NCI-H128 (cell line): ENCODE data around the gene CSMD2.

ENCODE experiments used
- DNase-seq: peaks from one replicate; lab custom pipeline; 2025; ENCODE audit not compliant: unreplicated experiment; lab: John Stamatoyannopoulos, UW

Gene CSMD2

GRCh38 chr1:33724348-33724747 is 440.7 kb downstream of the CSMD2 start:
- no peak for DNase-seq

DNA sequence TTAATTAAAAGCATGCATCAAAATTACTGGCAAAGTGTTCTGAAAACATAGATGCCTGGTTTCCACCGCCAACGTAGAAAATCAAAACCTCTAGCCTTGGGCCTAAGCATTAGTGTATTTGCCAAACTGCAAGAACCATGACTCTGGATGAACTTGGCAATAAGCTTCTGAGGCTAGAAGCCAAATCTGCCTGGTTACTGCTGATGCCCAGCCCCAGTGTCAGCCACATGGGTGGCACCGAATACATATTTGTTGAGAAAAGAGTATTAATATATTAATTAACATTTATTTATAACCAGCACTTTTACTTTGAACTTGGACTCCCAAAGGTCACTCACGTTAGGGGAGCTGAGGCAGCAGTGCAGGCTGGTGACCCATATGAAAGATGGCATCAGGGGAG is 441.8 kb downstream of the CSMD2 start:
- no peak for DNase-seq

- no peak for DNase-seq
These were observed 443.7 kb downstream of the CSMD2 start for GRCh38 chr1:33721301-33721815.

DNA sequence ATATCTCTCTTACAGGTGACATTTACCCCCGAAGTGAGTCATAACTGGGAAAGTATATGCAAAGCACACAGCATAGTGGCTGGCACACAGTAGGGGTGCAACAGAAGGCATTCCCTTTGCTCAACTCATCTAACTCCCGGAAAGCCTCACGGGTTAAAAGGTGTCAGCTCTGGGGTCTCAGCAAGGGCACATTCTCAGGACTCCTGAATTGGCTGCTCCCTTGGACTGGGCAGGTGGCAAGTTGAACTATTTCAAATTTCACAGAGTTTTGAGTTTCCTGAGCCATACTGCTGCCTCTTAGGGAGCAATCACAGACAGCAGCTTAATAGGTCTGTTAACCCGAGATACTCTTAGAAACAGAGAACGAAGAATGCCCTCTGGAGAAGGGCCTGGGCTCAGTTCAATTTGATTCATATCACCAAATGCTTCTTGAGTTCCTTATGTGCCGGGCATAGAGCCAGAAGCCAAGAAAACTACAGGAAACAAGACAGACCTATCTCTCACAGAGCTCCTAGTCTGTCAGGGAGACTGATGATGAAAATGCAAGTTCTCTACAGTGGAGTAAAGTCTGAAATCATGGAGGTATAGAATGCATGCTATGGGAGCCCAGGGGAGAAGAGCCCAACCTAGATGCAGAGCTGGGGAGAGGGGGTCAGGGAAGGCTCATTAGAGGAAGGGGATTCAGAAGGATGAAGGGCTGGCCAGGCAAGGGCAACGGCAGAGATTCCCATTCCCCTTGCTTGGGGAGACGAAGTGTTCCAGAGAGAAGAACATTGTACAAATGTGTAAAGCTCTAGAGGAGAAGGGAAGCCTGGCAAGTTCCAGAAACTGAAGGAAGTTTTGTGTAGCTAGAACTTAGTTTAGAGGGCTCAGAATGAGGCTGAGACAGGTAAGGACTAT is 445.0 kb downstream of the CSMD2 start:
- no peak for DNase-seq

GRCh38 chr1:33719326-33719725 is 445.7 kb downstream of the CSMD2 start:
- no peak for DNase-seq

GRCh38 chr1:33718186-33718585 is 446.8 kb downstream of the CSMD2 start:
- no peak for DNase-seq

GRCh38 chr1:33716976-33717688 is 447.9 kb downstream of the CSMD2 start:
- DNase-seq, result no peak

GRCh38 chr1:33715195-33715811 is 449.7 kb downstream of the CSMD2 start:
- no peak for DNase-seq

DNA sequence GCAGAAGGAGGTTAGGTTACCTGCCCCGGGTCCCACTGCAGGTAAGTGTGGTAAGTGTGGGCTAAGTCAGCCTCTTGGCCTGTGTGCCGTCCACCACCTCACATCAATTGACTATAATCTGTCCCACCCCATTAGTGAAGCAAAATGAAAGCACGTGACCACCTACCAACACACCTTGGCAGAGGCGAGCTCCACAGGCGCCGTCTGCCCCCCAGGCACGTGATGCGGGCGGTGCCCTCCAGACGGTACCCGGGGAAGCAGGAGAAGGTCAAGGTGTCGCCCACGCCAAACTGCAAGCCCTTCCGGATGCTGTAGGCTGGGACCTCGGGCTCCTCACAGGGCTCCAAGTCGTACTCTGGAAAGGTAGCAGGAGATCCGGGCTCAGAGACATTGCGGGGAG is 450.6 kb downstream of the CSMD2 start:
- no peak for DNase-seq

DNA sequence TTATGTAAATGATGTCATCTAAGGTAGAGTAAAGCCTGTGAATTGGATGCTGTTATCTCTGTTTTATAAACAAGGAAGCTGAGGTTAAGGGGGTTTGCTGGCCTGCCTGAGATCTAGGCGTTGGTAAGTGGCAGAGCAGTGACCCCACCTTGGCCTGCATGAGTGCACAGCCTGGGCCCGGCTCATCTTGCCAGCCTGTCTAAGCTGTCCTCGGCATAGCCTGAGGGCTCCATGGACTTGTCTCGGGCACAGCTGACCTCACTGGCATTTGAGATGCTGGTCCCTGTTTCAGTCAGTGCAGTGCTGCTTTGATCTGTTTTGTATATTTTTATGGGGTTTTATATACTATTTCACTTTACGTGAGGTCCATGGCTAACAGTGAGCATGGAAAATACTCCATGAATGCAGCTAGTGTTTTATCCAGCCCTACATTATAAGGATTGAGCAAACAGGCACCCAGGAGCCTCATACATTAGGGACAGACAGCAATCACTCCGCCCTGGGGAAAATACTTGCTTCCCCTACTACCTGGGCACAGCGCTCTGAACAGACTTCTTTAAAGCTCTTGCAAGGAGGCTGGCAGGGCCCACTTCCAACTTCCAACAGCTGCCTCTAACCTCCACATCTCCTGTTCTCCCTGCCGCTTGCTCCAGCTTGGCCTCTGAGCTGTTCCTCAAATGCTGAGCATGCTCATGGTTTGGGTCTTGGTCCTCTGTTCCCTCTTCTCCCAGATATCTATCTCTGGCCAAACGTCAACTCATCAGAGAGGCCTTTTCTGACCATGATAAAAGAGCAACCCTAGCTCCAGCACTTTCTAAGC is 451.8 kb downstream of the CSMD2 start:
- DNase-seq, result no peak

GRCh38 chr1:33712186-33712585 is 452.8 kb downstream of the CSMD2 start:
- DNase-seq, result no peak

DNA sequence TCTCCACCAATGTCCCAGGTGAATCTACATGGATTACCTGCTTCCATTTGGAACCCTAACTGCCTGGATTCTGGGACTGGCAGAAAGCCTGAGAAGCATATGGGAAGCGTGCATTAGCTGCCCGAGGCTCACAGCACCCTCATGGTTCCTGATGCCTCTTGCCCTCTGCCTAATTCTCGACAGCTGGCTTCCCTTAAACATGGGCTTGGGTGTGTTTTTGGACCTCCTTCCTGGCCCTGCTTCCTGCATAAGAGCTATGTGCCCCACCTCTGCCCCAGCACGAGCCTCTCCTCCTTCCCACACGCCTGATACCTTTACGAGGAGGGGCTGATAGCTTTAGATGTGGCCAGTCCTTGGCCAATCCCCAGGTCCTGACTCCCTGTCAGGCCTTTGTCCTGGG is 453.5 kb downstream of the CSMD2 start:
- DNase-seq, result no peak

DNA sequence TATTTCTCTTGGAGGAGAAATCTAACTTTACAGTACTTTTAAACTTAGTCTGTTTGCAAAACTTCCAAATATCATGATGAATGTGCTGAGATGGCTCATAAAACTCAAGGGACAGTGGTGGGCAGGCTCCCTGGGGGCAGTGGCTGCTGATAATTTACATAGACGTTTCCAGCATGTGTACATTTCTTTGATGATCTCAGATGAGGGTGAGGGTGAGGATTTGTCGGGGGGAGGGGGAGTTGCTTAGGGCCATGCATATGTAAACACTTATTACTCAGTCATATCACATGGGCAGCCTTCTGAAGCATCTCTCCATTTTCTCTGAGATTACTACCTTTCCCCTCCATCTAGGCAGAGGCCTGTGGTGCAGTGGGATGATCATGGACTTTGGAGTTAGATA is 454.1 kb downstream of the CSMD2 start:
- no peak for DNase-seq

GRCh38 chr1:33709783-33710718 is 455.0 kb downstream of the CSMD2 start:
- no peak for DNase-seq

DNA sequence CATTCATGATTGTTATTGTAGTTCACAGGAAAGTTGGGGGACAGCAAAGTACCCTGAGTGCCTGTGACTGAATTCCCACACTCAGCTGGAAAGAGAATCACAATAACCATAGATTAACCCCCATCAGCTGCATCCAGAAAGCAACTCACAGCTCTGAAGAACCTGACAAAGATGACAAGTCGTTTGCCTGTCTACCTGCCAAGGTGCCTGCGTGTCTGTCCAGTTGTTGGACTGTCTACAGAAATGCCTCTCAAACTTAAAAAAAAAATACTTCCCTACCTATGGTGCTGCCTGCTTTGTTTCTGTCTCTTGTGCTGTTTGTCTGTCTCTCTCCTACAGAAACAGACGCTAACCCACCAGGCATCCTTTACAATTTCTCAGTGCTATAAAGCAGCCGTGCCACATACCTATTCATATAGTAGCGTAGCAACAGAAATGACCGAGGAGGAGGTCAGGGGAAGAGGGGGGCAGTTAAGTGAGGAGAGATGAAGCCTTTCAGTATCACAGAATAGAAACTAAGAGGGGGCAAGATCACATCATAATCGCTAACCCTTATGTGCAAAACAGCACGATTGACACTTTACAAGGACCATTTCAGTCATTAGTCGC is 455.8 kb downstream of the CSMD2 start:
- DNase-seq, result no peak

GRCh38 chr1:33706634-33707255 is 458.3 kb downstream of the CSMD2 start:
- DNase-seq, result no peak

GRCh38 chr1:33703464-33703863 is 461.6 kb downstream of the CSMD2 start:
- no peak for DNase-seq

- DNase-seq, result no peak
These were observed 466.5 kb downstream of the CSMD2 start for GRCh38 chr1:33698361-33699035.
